NCI-H226 (cell line): ENCODE results near the gene PCCA.
A peak's percentile ranks its signal among the peaks of the same experiment; 100 is the strongest.
"Not testable (repeated sequence)": the region's sequence is repeated elsewhere in the genome, so short reads cannot be mapped to it uniquely, and the experiment has no call there.

ENCODE experiments used
- DNase-seq: peaks from one replicate; pipeline ENCODE4 v3.0.0-alpha.2; 2015

Gene PCCA

DNA sequence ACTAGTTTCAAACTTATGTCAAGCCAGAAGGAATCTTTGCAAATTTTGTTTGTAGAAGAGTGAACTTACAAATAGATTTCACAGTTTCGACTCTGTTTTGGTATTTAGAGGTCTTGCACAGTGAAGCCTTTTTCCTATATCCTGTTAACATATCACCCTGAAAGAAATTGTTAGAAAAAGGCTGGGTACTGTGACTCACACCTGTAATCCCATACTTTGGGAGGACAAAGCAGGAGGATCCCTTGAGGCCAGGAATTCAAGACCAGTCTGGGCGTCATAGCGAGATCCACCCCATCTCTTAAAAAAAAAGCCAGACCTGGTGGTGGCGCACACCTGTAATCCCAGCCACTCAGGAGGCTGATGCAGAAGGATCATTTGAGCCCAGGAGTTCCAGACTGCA is 275.7 kb downstream of the PCCA start:
- no peak for DNase-seq

GRCh38 chr13:100365680-100366079 is 276.8 kb downstream of the PCCA start:
- DNase-seq = no peak

DNA sequence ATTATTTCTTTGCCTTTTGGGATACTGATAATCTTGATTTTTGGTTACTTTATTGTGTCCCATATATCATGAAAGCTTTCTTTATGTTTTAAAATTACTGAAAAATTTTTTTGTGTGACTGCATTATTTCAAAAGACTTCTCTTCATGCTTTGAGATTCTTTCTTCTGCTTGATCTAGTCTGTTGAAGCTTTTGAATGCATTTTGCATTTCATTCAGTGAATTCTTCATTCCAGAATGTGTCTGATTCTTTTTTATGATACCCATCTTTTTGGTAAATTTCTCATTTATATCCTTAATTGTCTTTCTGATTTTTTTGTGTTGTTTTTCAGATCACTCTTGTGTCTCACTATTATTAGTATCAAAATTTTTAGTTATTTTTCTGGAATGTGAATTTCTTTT is 289.6 kb downstream of the PCCA start:
- DNase-seq = no peak

DNA sequence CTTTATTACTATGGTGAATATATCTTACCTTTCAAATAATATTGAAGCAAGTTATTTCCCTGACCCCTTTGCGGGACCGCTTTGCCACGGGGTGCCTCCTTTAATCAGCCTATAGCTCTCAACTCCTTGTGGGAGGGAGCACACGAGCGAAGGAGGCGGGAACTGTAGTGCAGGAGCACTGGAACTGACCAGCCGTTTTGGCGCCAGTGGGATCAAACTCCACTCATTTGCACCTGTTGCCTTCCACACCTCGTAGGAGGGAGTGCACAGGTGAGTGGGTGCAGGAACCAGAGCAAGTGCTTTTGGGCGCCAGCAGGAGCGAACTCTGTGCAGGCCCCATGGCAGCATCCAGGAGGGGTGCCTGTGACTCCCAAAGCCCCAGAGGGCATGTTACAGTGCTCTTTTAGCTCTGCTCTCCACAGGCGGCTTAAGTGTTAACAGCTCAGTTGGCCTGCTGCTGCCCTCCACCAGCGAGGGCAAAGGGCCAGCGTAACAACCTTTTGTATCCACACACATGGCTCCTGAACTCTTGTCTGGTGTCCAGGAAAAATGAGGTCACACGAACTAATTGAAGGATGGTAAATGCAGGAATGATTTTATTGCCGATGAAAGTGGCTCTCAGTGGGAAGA is 292.8 kb downstream of the PCCA start:
- DNase-seq = no peak

- DNase-seq = no peak
These were observed 293.9 kb downstream of the PCCA start for GRCh38 chr13:100382785-100383184.

DNA sequence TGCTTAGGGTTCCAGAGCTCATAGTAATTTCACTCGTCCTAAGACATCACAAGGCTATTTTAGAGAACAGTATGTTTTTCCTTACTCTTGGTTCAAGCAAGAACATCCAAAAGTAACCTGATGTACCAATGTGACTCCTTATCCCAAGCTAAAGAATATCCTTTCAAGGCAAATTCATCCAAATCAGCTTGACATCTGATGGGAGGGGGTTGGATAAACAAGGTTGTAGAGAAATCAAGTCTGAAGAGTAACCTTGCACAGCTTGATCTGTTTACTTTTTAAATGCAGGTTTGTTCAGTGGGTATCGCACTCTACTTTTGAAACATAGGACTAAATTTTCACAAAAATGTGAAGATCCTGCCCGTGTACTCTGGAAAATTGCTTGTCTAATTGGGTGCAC is 298.5 kb downstream of the PCCA start:
- no peak for DNase-seq

DNA sequence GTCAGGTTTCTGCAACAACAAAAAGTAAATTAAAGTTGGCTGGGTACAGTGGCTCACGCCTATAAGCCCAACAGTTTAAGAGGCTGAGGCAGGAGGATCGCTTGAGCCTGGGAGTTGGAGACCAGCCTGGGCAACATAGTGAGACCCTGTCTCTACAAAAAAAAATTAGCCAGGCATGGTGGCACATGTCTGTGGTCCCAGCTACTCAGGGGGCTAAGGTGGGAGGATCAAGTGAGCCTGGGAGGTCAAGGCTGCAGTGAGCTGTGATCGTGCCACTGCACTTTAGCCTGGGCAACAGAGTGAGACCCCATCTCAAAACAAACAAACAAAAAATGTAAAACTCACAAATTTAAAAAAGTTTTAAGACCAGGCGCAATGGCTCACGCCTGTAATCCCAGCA is 299.3 kb downstream of the PCCA start:
- DNase-seq = not testable (repeated sequence)

GRCh38 chr13:100388923-100389322 is 300.0 kb downstream of the PCCA start:
- DNase-seq = no peak

GRCh38 chr13:100389617-100390016 is 300.7 kb downstream of the PCCA start:
- no peak for DNase-seq

- DNase-seq = peak; percentile 98
These were observed 304.1 kb downstream of the PCCA start for GRCh38 chr13:100392709-100393630.

DNA sequence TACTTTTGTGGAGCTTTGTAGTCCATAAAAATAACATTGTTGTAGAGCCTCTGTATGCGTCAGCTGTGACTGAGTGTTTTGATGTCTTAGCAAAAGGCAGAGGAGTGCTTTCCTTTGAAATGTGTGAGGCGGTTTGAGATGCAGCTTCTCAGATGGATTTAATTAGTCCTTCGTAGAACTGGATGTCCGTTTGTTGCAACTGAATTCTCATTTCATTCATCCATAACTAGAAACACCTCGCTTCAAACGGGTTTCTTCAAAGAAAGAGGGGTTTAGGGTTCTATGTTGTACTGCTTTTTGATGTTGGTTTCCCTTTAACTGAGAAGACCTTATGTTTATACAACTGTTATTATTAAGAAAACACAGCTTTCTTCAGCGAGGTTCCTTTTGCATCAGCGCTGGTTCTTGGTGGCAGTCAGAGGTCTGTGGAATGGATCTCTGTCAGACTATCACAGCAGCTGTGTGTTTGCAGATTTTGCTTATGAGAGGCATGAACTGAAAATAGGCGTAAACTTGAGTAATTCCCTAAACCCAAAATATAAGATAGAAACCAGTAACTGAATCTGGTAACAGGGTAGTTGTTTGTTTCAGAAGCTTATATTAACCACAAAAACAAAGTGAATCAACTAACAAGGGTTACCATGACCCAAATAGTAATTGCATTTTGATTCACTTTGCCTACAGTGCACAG is 305.3 kb downstream of the PCCA start:
- DNase-seq = no peak

DNA sequence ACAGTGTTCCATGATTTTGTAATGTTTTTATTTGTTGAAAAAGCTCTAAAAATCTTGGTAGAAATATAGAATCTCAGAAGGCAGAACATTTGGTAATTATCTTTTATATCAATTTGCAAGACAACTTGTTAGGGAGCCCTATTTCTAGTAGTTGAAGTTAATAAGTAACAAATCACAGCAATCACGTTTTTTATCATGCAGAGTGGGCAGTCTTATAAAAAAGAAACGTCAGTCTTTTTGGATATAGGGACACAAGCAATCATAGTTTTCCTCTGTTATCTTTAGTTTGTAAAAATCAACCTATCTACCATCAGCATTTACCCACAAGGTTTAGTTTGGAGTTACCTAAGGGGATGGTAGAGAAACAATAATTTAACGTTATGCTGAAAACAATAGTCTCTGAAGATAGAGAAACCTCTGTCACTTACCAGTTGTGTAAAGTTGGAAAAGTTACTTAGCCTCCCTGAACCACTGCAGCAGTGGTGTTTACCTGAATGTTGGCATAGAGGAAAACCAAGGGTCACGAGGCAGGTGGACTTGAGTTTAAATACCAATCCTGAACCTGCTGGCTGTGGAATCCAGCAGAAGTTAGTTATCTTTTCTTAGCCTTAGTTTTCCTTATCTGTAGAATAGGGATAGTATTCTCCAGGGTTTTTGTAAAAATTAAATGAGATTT is 306.9 kb downstream of the PCCA start:
- DNase-seq = no peak

DNA sequence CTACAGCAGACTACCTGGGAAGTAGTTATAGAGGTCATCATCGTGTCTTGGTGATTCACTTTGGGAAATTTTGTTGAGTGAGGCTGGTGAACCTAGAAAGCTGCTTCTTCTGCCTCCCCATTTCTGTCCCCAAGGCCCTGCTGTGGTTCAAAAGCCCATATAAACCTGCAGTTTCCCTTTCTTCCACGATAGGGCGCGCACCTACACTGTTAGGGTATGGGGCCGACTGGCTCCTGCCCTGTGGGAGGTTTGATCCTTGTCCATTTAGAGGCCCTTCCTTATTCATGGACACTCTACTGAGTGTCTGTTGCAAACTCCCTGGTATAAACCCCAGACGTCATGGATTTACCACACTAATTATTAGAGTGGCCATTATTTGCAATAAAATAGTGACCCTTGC is 307.9 kb downstream of the PCCA start:
- DNase-seq = no peak

GRCh38 chr13:100397627-100398026 is 308.7 kb downstream of the PCCA start:
- no peak for DNase-seq

DNA sequence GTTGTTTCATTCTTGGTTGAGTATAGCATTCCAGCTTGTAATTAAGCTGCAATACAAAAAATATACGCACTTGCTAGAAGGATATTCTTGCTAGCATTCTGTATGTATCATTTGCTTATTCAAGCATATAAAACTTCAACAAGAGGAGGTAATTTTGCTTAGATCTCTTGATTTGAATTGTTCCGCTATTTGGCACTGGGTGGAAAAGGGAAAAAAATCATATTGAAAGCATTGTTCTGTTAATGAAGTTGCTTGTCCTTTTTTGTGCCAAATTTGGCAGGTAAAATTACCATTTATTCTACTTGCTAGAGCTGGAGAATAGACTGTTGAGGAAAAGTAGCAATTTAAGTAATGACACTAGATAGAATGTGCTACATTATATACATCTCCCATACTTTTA is 309.5 kb downstream of the PCCA start:
- no peak for DNase-seq

DNA sequence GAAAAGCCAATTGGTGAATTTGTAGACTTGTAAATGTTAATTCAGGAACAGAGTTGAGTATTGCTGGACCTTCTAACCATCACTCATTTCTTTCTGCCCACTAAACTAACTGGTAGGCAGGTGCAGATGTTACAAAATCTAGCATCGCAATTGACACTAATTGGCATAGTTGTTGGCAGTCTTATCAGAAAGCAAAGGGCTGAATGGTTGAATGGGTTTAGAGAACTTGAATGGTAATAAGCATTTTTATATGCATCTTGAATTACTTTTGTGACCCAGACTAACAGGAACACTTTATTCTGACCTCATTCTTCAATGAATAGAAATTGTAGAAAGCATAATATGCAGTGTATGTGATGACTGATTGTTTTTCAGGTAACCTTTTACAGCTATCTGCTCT is 310.6 kb downstream of the PCCA start:
- no peak for DNase-seq

GRCh38 chr13:100403675-100404074 is 314.8 kb downstream of the PCCA start:
- no peak for DNase-seq

- DNase-seq = peak; percentile 10
These were observed 320.2 kb downstream of the PCCA start for GRCh38 chr13:100409132-100409531.

GRCh38 chr13:100423375-100423774 is 334.5 kb downstream of the PCCA start:
- DNase-seq = peak; percentile 9

- no peak for DNase-seq
These were observed 340.1 kb downstream of the PCCA start for GRCh38 chr13:100428986-100429385.

DNA sequence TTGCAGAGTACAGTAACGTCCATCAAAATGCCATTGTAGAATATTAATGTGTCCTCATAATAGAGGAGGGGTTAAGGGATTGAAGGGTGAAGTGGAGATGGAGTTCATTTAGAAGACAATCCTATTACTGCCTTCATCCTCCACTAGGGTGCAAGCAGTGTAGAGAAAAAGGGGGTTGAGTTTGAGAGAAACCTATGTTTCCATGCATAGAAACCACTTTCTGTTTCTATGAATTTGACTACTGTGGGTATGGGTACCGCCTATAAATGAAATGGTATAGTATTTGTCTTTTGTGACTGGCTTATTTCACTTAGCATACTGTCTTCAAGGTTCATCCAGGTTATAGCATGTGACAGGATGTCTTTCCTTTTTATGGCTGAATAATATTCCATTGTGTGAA is 343.7 kb downstream of the PCCA start:
- DNase-seq = no peak

DNA sequence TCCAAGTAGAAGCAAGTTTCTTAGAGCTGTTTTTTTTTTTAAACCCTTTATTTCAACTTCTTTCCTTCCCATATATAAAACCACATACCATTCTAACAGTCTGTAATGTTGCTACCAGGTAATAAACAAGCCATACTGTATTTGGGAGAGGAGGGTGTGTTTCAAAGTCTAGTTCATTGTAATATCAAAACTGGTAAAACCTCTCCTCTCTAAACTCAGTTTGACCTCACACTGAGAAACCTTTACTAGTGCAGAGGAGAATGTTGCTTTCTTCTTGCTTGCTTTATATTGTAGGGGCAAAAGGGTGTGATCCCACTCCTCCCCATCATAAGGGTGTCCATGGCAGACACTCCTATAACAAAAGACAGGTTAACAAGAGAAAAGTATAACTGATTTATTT is 344.6 kb downstream of the PCCA start:
- DNase-seq = no peak
